ENCODE results near the gene PPARGC1A.

PPARGC1A gene

DNA sequence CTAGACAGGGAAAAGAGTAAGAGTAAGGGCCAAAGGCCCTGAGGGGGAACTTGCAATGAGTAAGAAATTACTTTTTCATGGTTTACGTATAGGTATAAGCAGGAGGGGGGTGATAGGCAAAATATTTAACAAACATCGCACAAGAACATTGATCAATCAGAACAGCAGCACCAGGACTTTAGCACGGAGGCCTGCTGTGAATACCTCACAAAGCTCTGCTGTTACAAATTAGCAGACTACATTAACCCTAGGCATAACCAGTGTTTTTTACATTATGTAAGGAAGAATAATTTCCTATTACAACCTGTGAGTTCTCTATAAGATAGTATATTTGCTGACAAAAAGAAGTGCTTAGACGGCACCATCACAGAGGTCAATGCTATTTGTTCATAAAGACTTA, 44.9 kb downstream of the PPARGC1A start:
- no peak for DNase-seq (ENCODE audit: low spot score)

DNA sequence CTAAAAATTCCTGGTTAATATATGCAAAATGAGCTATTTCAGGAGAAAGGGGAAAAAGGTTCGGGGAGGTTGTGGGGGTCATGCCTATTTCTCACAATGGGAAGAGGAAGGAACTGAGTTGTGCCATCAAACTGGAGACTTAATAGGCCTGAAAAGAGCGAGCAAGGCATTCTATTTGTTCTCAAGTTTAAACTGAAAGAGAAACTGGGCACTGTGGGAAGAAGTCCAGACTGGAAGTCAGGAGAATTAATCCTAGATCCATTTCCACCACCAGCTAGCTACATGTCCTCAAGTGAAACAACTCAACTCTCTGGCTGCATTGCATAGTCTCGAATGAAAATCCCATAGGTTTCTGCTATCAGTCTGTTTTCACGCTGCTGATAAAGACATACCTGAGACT, 50.6 kb downstream of the PPARGC1A start:
- DNase-seq (ENCODE audit: low spot score) = no peak

DNA sequence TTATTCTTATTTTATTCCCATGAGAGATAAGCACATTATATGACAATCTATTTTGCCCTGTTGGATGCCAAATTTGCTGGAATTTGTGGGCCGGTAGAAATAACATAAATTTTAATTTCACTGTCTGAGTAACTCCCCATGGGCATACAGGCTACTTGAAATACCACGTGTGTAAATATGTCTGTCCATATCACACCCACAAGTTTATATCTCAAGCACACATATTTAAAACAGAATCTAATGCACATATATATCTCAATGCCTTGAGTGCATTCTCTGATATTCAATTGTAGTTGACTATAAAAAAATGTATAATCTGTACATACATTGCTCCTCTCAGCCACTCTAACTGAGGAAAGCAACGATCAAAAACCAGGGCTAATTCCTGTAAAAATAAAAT, 51.2 kb downstream of the PPARGC1A start:
- no peak for DNase-seq (ENCODE audit: low spot score)

DNA sequence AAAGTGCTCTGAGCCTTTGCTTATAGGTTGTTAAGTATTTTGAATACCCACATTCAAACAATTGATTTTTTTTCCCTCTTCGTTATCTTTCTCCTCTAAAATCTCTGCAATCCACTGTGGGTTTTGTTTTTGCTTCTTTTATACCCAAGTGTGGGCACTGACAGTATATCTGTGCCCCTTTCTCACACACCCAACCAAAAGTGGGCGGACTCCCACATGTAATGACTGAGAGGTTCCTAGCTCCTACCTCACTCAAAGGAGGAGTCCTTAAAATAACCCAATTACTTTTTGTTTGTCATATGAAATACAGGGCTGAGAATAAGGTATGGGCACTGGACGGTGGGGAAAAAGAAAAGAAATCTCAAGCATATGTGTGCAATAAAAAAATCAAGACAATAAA, 51.7 kb downstream of the PPARGC1A start:
- DNase-seq (ENCODE audit: low spot score) = no peak

DNA sequence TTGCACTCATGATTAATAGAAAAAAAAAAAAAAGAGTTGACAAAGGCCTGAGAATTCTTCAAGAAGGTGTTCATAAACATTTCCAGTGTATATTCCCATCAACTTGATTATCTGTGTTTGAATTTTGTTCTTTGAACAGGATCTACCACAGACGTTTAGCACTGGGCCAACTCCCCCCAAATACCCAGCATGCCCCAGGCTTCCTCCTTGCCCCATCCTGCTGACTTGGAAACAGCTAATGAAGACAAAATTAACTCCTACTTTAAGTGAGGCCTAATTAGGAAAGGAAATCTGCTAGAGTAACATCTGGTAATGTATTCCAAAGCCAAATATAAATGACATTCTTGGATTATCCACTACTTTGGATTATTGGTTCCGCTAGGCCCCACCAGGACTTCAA, 52.5 kb downstream of the PPARGC1A start:
- no peak for DNase-seq (ENCODE audit: low spot score)

DNA sequence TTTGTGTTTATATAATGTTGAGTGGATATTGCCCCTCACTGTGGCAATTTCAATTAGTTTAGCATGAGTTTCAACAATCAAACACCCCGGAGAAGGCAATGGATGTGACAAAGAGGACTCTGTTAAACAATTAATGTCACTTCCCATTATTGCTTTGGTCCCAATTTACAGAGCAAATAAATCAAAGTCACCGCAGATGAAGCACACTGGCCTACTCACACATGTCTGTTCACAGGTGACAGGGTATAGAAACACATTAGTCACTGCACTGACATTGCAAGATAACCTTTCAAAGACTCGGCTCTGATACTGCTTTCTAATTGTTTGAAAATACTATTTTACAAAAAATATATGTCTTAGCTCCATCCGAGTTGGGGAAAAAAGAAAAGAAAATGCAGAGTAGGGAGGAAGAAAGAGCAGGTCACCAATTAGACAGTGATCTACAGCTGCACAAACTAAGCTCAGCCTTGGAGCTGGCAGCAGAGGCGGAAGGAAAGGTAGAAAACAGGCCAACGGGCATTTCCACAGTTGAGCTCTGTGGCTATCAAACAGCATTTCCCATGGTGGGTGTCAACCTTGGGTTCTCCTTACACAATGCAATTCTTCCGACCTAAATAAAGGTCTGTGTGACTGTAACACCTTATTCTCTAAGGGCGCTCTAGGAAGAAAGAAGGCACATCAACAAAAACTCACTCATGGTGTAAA, 53.9 kb downstream of the PPARGC1A start:
- no peak for DNase-seq (ENCODE audit: low spot score)

DNA sequence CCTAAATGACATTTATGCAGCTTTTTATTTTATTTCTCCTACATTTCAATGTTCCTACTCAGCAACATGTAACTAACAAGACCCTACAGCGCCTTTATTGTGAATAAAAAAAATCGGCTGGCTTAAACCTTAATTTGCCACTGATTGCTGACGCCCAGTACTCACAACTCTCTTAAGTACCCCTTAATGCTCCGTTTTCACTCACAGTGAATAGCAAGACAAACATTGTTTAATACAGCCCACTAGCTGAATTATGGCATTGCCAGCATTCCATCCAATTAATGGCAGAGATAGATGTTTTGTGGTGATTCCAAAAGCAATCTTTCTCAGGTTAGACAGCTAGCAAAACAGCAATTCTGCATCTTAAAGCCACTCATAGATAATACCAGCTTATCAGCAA, 61.1 kb downstream of the PPARGC1A start:
- no peak for DNase-seq (ENCODE audit: low spot score)

DNA sequence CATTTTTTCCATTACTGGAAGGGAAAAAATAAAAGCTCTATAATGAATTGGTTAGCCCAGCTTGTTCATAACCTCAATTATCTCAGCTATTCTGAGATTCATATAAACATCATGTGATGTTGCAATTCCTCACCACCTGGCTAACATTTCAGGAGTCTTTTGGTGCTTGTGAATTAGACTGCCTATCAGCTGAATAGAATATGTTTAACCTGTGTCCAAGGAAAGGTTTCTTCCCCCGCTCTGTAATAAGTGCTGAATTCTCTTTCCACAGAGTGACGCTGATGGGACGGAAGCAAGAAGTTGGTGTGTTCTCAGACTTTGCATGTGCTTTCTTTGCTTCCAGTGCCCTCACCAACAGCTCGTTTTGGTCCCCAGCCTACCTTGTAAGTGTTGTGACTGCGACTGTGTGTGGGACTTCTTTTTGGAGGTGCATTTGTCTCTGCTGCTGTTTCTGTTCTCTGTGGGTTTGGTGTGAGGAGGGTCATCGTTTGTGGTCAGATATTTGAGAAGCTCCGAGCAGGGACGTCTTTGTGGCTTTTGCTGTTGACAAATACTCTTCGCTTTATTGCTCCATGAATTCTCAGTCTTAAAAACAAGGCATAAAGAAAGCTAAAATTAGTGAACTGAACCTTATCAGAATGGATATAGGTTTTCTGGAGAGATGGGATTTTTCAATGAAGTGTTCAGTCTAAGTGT, 61.7 kb downstream of the PPARGC1A start:
- no peak for DNase-seq (ENCODE audit: low spot score)

DNA sequence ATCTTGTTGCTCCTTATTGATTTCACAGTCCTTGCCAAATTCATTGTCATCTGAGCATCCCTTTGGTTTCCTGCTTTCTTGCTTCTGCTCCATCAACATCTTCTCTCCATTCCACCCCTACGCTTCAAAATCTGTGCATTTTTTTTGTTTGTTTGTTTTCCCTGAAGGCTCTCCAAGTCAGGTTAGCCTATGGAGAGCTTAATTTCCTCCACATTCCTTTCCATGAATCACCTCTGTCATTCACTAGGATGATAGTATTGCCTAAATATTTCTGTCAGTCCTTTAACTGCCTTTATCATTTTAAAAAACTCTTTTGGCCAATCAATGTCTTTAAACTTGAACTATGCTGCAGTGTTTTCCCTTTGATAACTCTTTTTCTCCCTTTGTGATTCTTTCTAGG, 67.7 kb downstream of the PPARGC1A start:
- DNase-seq (ENCODE audit: low spot score) = no peak

DNA sequence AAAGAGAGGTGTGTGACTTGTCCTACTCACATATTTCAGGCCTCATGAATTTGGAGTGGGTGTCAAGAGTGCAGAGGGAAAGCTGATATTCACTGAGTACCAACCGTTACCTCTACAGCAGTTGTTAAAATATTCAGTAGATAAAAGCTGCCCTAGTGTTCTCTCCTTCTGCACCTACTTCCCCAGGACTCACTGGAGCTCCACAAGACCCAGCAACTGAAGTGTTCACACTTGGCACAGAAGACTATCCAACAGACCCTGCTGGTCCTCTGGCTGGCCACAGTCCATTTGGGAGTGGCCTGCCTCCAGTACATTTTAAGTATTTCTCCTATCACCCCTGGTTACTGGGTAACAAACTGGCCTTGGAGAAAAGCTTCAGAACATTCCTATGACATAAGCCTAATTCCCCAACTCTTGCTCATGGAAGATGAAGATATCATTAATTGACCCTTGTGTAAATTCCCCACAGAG, 70.8 kb downstream of the PPARGC1A start:
- no peak for DNase-seq (ENCODE audit: low spot score)

DNA sequence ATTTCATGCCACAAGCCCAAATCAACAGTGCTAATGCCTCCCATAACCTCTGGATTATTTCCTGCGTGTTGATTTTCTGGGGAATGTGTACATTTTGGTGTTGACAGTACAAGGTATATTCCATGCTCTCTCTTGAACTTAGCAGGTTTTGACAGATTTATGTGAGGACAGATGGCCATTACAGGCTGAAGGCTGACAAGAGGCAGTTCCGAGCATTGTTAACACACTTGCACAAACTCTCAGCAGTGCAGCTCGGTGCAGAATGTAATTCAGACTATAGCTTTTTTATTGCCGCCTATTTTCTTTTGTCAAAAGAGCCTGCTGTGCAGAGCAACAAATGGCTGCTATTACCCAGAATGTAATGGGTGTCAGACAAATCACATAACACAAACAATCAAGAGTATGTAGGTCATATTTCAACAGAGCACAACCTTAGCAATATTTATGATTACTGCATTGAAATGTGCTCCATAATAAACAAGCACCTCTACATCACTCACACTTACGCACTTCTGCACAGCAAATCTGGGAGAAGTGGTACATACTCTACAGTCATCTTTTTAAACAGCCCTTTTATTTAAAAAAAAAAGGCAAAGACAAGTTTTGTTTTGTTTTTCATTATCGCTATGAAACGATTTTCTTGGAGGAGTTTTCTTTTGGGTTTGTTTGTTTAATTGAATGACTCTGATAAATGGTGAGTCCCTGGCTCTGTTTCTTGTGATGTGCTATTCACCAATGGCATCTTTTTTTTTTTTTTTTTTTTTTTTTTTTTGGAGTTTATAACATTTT, 71.6 kb downstream of the PPARGC1A start:
- DNase-seq (ENCODE audit: low spot score) = no peak

DNA sequence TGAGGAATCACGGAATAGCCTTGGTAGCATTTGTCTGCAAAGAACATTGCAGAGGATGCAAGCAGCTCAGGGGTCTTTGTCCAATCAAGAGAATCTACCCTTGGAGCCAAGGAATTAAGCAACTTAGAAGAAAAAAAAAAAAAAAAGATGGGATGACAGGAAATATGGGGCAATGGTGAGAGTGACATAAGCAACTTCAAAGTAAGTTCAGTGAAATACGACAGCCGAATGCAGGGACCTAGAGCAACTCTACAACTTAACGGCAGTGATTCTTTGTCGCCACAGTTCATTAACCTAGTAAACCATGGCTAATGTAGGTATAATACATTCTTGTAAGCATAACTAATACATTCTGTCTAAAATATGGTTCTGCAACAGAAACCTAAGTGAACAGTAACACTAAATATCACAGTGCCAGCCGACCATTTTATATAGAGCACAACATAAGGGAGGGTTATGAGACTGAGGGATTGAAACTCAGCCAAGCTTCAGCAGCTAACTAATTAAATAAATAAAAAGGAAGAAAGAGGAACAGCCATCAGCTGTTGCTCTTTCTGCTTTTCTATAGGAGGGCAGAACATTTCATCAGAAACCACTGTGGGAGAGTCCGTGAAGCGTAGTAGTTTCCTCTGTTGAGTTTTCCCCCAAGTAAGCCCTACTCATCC, 74.7 kb downstream of the PPARGC1A start:
- no peak for DNase-seq (ENCODE audit: low spot score)

DNA sequence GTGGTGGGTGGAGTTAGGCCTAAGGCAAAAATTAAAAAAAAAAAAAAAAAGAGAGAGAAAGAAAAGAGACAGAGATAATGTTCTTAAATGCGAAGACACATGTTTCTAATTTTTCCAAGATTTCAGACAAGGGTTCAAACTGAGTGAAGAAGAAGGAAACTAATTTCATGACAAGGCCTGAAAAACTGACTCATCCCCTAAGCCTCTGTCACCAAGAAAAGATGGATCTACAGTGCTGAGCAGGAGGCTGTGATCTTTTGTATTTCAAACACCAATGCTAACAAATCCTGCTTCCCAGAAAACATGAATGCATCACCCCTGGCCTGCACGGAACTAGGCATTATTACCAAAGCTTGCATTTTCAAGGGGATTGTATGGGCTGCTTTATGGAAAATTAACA, 75.3 kb downstream of the PPARGC1A start:
- DNase-seq (ENCODE audit: low spot score) = no peak

DNA sequence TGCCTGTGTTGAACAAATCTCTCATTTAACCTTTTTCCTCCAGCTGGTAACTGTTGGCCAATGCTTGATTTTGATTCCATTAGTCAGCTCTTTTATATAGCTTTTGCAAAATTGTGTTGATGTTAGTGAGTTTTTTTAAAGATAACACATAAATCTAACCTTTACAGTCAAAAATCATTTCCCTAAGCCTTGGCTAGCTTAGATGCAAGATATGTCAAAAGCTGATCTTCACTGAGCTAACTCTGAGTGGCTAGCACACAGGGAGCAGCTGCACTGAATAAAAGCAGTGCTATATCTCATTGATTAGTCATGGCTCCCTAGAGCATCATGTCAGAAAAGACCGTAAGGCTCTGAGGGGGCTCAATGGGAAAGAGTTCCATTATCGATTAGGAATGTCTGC, 78.7 kb downstream of the PPARGC1A start:
- DNase-seq (ENCODE audit: low spot score) = no peak

DNA sequence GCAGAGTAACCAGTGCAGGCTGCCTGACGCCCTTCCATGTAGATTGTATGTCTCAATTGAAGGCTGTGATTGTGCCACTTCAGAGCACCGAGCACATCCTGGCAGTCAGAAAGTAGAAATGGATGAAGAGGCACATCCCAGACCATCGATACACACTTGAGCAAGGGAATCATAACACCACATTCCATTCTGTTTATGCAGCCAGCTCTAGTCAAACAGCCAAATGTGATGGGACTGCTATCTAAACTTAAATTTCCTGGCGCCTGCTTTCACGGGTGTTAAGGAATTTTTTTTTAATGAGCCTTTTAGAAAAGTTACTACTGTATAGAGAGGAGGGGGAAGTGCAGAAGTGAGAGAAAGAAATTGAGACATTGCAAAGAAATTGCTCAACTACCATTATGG, 84.4 kb downstream of the PPARGC1A start:
- DNase-seq (ENCODE audit: low spot score) = no peak

DNA sequence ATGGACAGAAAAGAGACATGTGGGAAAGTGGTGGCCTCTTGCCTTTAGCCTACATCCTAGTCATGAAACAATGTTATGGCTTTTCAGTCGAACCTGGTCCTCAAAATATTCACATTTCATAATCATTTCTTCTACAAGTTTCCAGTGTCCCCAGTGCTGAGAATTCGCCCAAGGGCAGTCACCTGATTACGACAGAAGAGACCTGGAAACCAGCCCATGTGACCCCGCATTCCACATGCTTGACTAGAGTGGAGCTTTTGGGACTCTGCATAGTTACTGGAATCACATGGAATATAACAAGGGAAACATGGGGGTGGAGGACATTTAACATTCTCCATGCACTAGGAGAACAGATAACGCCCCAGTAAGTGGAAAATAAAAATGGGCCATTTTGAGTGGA, 100.1 kb downstream of the PPARGC1A start:
- no peak for DNase-seq (ENCODE audit: low spot score)

DNA sequence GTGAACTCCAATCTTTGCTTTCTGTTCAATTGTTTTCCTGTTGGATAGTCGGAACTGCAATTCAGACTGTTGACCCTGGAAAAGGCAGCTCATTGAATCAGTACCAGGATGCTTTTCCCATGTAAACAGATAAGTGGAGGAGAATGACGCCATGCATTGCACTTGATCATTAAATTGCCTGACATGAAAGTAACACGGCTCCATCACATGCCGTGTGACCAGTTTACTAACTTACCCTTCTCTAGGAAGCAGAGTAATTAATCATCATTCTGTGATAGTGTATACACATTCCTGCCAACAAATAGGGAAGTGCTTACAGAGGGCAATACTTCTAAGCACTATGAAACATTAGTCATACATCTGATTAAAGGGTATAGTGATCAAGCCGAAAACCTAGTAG, 101.4 kb downstream of the PPARGC1A start:
- DNase-seq (ENCODE audit: low spot score) = no peak

DNA sequence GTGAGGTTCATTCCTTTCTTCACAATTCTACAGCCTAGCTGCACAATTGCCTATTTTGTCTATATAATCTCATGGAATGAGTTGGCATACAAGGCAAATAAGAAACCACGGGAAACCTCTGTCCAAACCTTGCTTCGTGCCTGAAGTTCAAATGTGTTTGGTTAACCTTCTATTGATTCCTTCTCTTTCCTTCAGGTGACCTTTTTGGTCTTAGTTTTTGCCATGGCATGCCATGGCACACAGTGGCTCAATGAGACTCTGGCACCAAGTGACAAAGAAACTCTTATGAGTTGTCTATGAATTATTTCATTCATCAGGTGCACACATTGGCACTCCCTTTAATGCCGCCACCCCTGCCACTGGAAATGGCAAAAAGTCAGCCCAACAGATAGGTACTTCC, 101.8 kb downstream of the PPARGC1A start:
- no peak for DNase-seq (ENCODE audit: low spot score)

DNA sequence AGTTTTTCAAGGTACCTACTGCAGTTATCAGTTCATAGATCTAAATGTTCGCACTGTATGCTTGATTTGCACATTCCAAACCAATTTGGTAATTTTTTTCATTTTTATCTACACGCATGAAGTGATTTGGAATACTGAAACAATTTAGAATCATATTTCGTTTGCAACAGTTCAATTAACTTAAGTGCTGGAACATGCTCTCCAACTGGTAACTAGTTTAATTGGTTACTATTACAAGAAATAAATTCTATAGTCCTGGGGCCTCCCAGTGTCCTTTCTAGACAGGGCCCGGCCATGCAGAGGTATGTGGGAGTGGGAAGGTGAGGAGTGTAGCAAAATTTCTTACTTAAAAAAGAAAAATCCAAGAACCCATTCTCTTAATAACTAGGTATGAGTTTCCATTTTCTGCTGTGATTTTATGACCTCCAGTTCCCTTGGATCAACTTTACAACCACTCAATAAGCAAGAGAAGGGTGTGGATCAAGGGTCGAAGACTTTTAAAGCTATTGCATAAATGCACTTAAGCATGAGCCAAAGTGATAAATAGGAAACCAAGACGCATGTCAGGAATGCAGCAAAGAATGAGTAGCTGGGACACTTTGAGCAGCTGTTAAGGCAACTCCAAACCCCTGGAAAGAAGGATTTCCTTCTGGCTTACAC, 106.9 kb downstream of the PPARGC1A start:
- no peak for DNase-seq (ENCODE audit: low spot score)

DNA sequence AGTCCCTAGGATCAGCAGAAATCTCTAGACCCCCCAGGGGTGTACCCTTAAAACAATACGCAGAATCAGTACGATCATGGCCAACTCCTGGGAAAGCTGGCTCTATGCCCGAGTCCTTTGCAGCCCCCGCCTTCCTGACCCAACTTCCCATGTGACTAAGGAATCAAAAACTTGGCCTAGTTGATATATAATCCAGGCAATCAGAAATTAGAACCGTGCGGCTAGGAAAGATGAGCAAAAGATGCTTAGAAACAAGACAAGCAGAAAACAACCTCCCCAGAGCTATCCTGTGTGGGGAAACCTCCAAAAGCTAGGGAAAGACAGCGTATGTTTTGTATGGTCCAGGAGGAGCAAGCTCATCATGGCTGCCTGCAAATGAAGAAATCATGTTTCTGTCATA, 110.0 kb downstream of the PPARGC1A start:
- DNase-seq (ENCODE audit: low spot score) = no peak

DNA sequence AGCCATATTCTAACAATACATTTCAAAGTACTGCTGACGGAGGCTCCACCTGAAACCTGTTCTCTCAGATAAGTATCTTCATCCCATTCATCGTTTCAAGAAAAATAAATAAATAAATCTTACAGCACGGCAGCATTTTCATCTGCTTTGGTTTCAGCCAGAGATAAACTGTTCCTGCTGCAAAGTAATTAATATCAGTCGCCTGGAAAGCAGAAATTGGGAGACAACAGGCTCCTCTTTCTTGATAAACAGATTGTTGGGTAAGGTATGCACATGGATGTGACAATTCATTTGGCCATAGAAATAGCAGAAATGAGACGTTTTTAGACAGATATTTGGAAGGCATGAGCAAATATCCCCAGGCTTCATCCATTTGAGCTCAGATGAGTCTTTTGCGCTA, 110.4 kb downstream of the PPARGC1A start:
- no peak for DNase-seq (ENCODE audit: low spot score)

DNA sequence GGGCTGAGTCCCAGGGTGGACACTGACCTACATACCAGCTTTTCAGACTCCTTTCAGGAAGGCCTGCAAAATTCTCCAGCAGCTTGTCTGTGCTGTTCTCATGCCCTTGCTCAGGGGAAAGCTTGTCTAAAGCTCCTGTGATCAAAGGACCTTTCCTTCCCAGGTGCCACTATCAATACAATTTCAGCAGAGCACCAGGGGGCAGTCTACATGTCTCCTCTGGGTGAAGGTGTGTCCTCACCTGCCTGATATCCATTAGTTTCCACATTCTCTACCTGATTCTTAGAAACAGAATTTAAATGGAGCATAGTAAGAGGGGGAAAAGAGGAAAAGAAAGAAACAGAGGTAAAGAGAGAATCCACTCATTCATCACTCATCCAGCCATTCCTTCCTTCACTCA, 114.2 kb downstream of the PPARGC1A start:
- DNase-seq (ENCODE audit: low spot score) = no peak

Measured in NAMALWA (cell line).